Endodermal cell (in vitro differentiated cells): ENCODE results near the gene CORIN. TPM values are rescaled to one million over a fixed set of nuclear protein-coding genes. Genes with fewer than 3 reads are reported as not detected.
A peak's percentile ranks its signal among the peaks of the same experiment; 100 is the strongest.

ENCODE experiments used
- DNase-seq: peaks from one replicate; pipeline ENCODE4 v3.0.0-alpha.2; 2017
- H3K27ac ChIP-seq: 2 replicates; pipeline ENCODE4 v1.5.1; 2013; ENCODE audit warnings: mild to moderate bottlenecking, low read depth, low read length, moderate library complexity
- H3K27me3 ChIP-seq: 2 replicates; pipeline ENCODE4 v1.6.1; 2013; ENCODE audit warnings: mild to moderate bottlenecking, low read length, moderate library complexity; ENCODE audit not compliant: insufficient read depth, control insufficient read depth, poor library complexity, severe bottlenecking
- H3K36me3 ChIP-seq: 2 replicates; pipeline ENCODE4 v1.7.0; 2013; ENCODE audit warnings: mild to moderate bottlenecking, low read length, moderate library complexity; ENCODE audit not compliant: control insufficient read depth, insufficient read depth
- H3K4me1 ChIP-seq: one replicate; pipeline ENCODE4 v1.7.0; 2013; ENCODE audit warnings: low read length; ENCODE audit not compliant: control insufficient read depth, insufficient read depth
- H3K4me3 ChIP-seq: 2 replicates; pipeline ENCODE4 v1.5.1; 2013; ENCODE audit warnings: mild to moderate bottlenecking, low read length, moderate library complexity
- H3K9ac ChIP-seq: 2 replicates; pipeline ENCODE4 v1.6.1; 2013; ENCODE audit warnings: mild to moderate bottlenecking, low read length, moderate library complexity; ENCODE audit not compliant: poor library complexity, severe bottlenecking; ENCODE audit errors: extremely low read depth
- H3K9me3 ChIP-seq: 2 replicates; pipeline ENCODE4 v1.6.1; 2013; ENCODE audit warnings: mild to moderate bottlenecking, low read length, moderate library complexity; ENCODE audit not compliant: control insufficient read depth
- H3K27ac Mint-ChIP-seq: 2 replicates; pipeline ENCODE4 v1.8.0; 2020; ENCODE audit warnings: mixed read lengths
- H3K27me3 Mint-ChIP-seq: 2 replicates; pipeline ENCODE4 v1.8.0; 2021; ENCODE audit warnings: mild to moderate bottlenecking, mixed read lengths; ENCODE audit not compliant: insufficient read depth
- H3K36me3 Mint-ChIP-seq: 2 replicates; pipeline ENCODE4 v1.8.0; 2020; ENCODE audit warnings: low read depth, mixed read lengths
- H3K4me1 Mint-ChIP-seq: 2 replicates; pipeline ENCODE4 v1.8.0; 2020; ENCODE audit warnings: mixed read lengths
- H3K4me3 Mint-ChIP-seq: 2 replicates; pipeline ENCODE4 v1.8.0; 2020; ENCODE audit warnings: mild to moderate bottlenecking, moderate library complexity, mixed read lengths
- H3K9me3 Mint-ChIP-seq: 2 replicates; pipeline ENCODE4 v1.8.0; 2020; ENCODE audit warnings: mild to moderate bottlenecking, mixed read lengths
- CTCF ChIP-seq: fragments of 200-600 bp; sonication (generic); conservative IDR thresholded peaks from 2 replicates; pipeline ENCODE4 v1.5.0; 2021; ENCODE audit warnings: antibody characterized with exemption, mild to moderate bottlenecking
- WGBS, 2 experiments: methylation state at CpG; one replicate each; pipeline versions ENCODE4 v1.1.5 to v1.1.7; 2013; ENCODE audit warnings: missing lambda C conversion rate in 2 of 2, mixed read lengths in 1 of 2; ENCODE audit not compliant: insufficient coverage in 1 of 2, insufficient read length in 1 of 2; 5-methylcytosine and 5-hydroxymethylcytosine counted together
- total RNA-seq, 2 donors: library from RNA; stranded (reverse); fragmentation: NEBNext Ultra II Directional in 1 of 2; extraction: Animal tissue kit (Norgen Biotek cat#: 25700) in 1 of 2; gene quantifications; 2 replicates in 1 of 2; 3 replicates in 1 of 2; pipeline ENCODE4 v1.2.1, GENCODE V29; 2021

Gene CORIN
- total RNA-seq, 2 donors from 2014 or later, result 0.53 TPM; not detected in 1

- no peaks in the 10 kb centered on the region for H3K27me3 ChIP-seq
- DNase-seq, result no peak
- H3K27ac ChIP-seq, result no peak overlapping the region
- Mint-ChIP-seq H3K9me3 (no peaks in the 10 kb centered on the region), H3K4me3 (no peak overlapping the region), H3K4me1 (peaks cover 28% of the 10 kb centered on the region), H3K27ac (no peak overlapping the region), H3K36me3 (no peaks in the 10 kb centered on the region), H3K27me3 (no peaks in the 10 kb centered on the region)
- no peak overlapping the region for H3K9ac ChIP-seq
- no peak for TF ChIP-seq CTCF
- H3K36me3 ChIP-seq, result no peaks in the 10 kb centered on the region
- WGBS, 2 experiments, result 88 to 95% methylated on average over 3 to 4 of the region's 4 CpGs
- H3K4me1 ChIP-seq, result peaks cover 6% of the 10 kb centered on the region
- H3K4me3 ChIP-seq, result no peak overlapping the region
- no peaks in the 10 kb centered on the region for H3K9me3 ChIP-seq
Observed at GRCh38 chr4:47719576-47719975, 118.3 kb downstream of the CORIN start.

- Histone ChIP-seq H3K9me3 (no peaks in the 10 kb centered on the region), H3K27me3 (no peaks in the 10 kb centered on the region), H3K4me3 (no peak overlapping the region), H3K4me1 (peaks cover 6% of the 10 kb centered on the region), H3K27ac (no peak overlapping the region), H3K36me3 (no peaks in the 10 kb centered on the region), H3K9ac (no peak overlapping the region)
- DNase-seq, result no peak
- Mint-ChIP-seq H3K4me3 (no peak overlapping the region), H3K27me3 (no peaks in the 10 kb centered on the region), H3K36me3 (no peaks in the 10 kb centered on the region), H3K27ac (no peak overlapping the region), H3K4me1 (peaks cover 28% of the 10 kb centered on the region), H3K9me3 (no peaks in the 10 kb centered on the region)
- WGBS, 2 experiments, result 91 to 100% methylated on average over 1 to 2 of the region's 2 CpGs
- TF ChIP-seq CTCF, result no peak
Observed at GRCh38 chr4:47718696-47719095, 119.2 kb downstream of the CORIN start.

- Histone ChIP-seq H3K27ac (no peak overlapping the region), H3K4me1 (peaks cover 6% of the 10 kb centered on the region), H3K9ac (no peak overlapping the region), H3K9me3 (no peaks in the 10 kb centered on the region), H3K36me3 (no peaks in the 10 kb centered on the region), H3K27me3 (no peaks in the 10 kb centered on the region), H3K4me3 (peak overlapping the region; percentile 46)
- DNase-seq, result peak; percentile 57
- 0 to 18% methylated on average over 5 of the region's 5 CpGs for WGBS, 2 experiments
- Mint-ChIP-seq H3K27ac (no peak overlapping the region), H3K27me3 (no peaks in the 10 kb centered on the region), H3K4me3 (peak overlapping the region; percentile 10), H3K36me3 (no peaks in the 10 kb centered on the region), H3K9me3 (no peaks in the 10 kb centered on the region), H3K4me1 (peaks cover 23% of the 10 kb centered on the region)
- no peak for TF ChIP-seq CTCF
Observed at GRCh38 chr4:47717188-47717587, 120.7 kb downstream of the CORIN start.
